Measurements from ENCODE around the gene ABI3BP. TPM values are rescaled to one million over a fixed set of nuclear protein-coding genes. Genes with fewer than 3 reads are reported as not detected.

ABI3BP gene
- total RNA-seq, 1 experiment from 2014 or later: 0.28 TPM

DNA sequence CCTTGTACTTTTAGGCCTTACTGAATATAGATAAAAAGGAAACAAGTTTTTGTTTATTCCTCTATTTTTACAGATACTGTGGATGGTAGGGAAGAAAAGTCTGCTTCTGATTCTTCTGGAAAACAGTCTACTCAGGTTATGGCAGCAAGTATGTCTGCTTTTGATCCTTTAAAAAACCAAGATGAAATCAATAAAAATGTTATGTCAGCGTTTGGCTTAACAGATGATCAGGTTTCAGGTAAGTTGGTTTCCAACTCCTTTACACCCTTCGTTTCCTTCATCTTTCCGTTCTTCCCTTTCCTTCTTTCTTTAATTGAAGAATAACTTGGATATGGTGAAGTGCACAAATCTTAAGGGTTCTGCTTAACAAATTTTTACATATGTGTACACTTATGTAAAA lies 260.8 kb downstream of the ABI3BP start:
- Histone ChIP-seq H3K9me3 (ENCODE audit: control insufficient read depth, low read depth, low read length) (no peaks in the 10 kb centered on the region), H2AFZ (ENCODE audit: low read length) (no peak overlapping the region), H3K18ac (ENCODE audit: insufficient read length, low read depth, low read length) (no peak overlapping the region), H3K9ac (ENCODE audit: extremely low read depth, insufficient read length, low read length) (no peak overlapping the region), H4K8ac (replicated peaks; ENCODE audit: insufficient read length, low read depth, low read length) (no peak overlapping the region), H3K27me3 (ENCODE audit: insufficient read depth, low read length) (no peaks in the 10 kb centered on the region), H3K4ac (ENCODE audit: low read depth, low read length) (no peak overlapping the region), H2AK5ac (ENCODE audit: insufficient read length, low read length) (no peak overlapping the region), H4K20me1 (ENCODE audit: control insufficient read depth, insufficient read depth, insufficient read length) (no peaks in the 10 kb centered on the region), H3K79me2 (ENCODE audit: insufficient read depth, low read length) (no peaks in the 10 kb centered on the region), H3T11ph (ENCODE audit: low read length) (no peak overlapping the region), H4K5ac (ENCODE audit: insufficient read length, low read depth, low read length) (no peak overlapping the region), H2BK20ac (ENCODE audit: low read depth, low read length, poor library complexity, severe bottlenecking) (no peak overlapping the region), H3K4me2 (ENCODE audit: insufficient read depth, insufficient read length, low read length) (no peak overlapping the region), H2BK15ac (ENCODE audit: low read depth, low read length) (no peak overlapping the region), H3K27ac (ENCODE audit: insufficient read length, low read depth, low read length) (no peak overlapping the region), H3K79me1 (ENCODE audit: insufficient read depth, low read depth, low read length, poor library complexity, severe bottlenecking) (no peaks in the 10 kb centered on the region), H3K23me2 (ENCODE audit: insufficient read length, low read depth, low read length, poor library complexity, severe bottlenecking) (no peaks in the 10 kb centered on the region), H3K23ac (ENCODE audit: insufficient read length, low read depth, low read length) (no peak overlapping the region), H2BK120ac (ENCODE audit: low read depth, low read length, poor library complexity, severe bottlenecking) (no peak overlapping the region), H3K4me1 (ENCODE audit: insufficient read depth, low read length) (no peaks in the 10 kb centered on the region), H2BK5ac (ENCODE audit: insufficient read length, low read length) (no peak overlapping the region), H4K91ac (ENCODE audit: insufficient read length, low read depth, low read length) (no peak overlapping the region), H3K14ac (ENCODE audit: insufficient read depth, low read length) (no peak overlapping the region), H2BK12ac (ENCODE audit: insufficient read length, low read depth, low read length) (no peak overlapping the region), H3K56ac (ENCODE audit: insufficient read length, low read depth, low read length) (no peak overlapping the region)
- H3K4me1 Mint-ChIP-seq: peaks cover 46 to 56% of the 10 kb centered on the region in 2 experiments
- peaks cover 10 to 55% (median 39%) of the 10 kb centered on the region in 3 experiments; a peak in 6 of 7 replicates for H3K36me3 Mint-ChIP-seq (ENCODE audit: insufficient read depth in 1 of 3, low read depth in 3 of 3)
- H3K27ac Mint-ChIP-seq: no peak overlapping the region; a peak in 2 of 7 replicates
- WGBS (ENCODE audit: extremely low coverage, insufficient read length, low lambda C conversion rate): no CpG with 5 or more reads among the region's 3 CpGs
- H3K4me3 Mint-ChIP-seq: no peak overlapping the region
- H3K27me3 Mint-ChIP-seq (ENCODE audit: low read depth): no peaks in the 10 kb centered on the region
- no peaks in the 10 kb centered on the region for H3K9me3 Mint-ChIP-seq
- no peak for DNase-seq
- TF ChIP-seq CTCF (conservative IDR thresholded peaks at IDR 0.05): no peak

All from H9 (cell line).